Endothelial cell of umbilical vein (primary cell): ENCODE measurements around the gene GPRIN1. TPM values are rescaled to one million over a fixed set of nuclear protein-coding genes. Genes with fewer than 3 reads are reported as not detected.

Source experiments
- BruUV-seq: library from RNA; stranded (reverse); fragments of 400-500 nt; replicated peaks from 2 replicates; lab custom pipeline; 2021; lab: Mats Ljungman, UMichigan
- CTCF ChIA-PET: fragments of 300-600, 350-600 bp; sonication (Branson Sonifier 250); formaldehyde crosslinking; loops from one replicate; lab custom pipeline; 2021; ENCODE audit warnings: antibody characterized with exemption, inconsistent platforms; lab: Charles Lee
- POLR2A ChIA-PET: fragments of 300-600, 350-600 bp; sonication (Branson Sonifier 250); formaldehyde crosslinking; loops from one replicate; lab custom pipeline; 2021; ENCODE audit warnings: antibody characterized with exemption, inconsistent platforms; lab: Charles Lee
- DNase-seq: peaks from one replicate; pipeline ENCODE4 v3.0.0-alpha.2; 2011; ENCODE audit warnings: low read depth, low spot score
- FAIRE-seq: peaks from 2 replicates; lab custom pipeline; 2011; peaks lifted over from hg19 to GRCh38; lab: Jason Lieb, UNC
- H2AFZ ChIP-seq: 2 replicates; pipeline ENCODE4 v1.6.0; 2012; ENCODE audit warnings: low read depth, low read length, control low read depth, inconsistent platforms
- H3K27ac ChIP-seq: 2 replicates; pipeline ENCODE4 v1.5.1; 2011; ENCODE audit warnings: low read depth, mild to moderate bottlenecking, control low read depth, low read length, moderate library complexity; ENCODE audit not compliant: insufficient read depth
- H3K27me3 ChIP-seq, 2 experiments: 2 replicates each; pipeline versions ENCODE4 v1.6.0 to v1.6.1; 2011; ENCODE audit warnings: low read length in 2 of 2, mixed read lengths in 1 of 2; ENCODE audit not compliant: control insufficient read depth in 2 of 2, insufficient read depth in 2 of 2
- H3K36me3 ChIP-seq, 2 experiments: 2 replicates in 1 of 2; 3 replicates in 1 of 2; pipeline ENCODE4 v1.5.1; 2011; ENCODE audit warnings: low read length in 2 of 2, mild to moderate bottlenecking in 1 of 2, moderate library complexity in 1 of 2; ENCODE audit not compliant: control insufficient read depth in 2 of 2, insufficient read depth in 2 of 2; ENCODE audit errors: extremely low read depth in 1 of 2
- H3K4me1 ChIP-seq: 3 replicates; pipeline ENCODE4 v1.5.1; 2011; ENCODE audit warnings: mild to moderate bottlenecking, low read length; ENCODE audit not compliant: control insufficient read depth, insufficient read depth; ENCODE audit errors: extremely low read depth
- H3K4me2 ChIP-seq: 2 replicates; pipeline ENCODE4 v1.6.1; 2011; ENCODE audit warnings: low read length, control low read depth, mixed read lengths; ENCODE audit not compliant: insufficient read depth
- H3K4me3 ChIP-seq, 3 experiments: fragments of 200-600 bp in 1 of 3; sonication (generic), shearing (Covaris generic) in 1 of 3; replicated peaks in 1 of 3; 2 replicates each; pipeline ENCODE4 v1.5.1; 2011 to 2016; ENCODE audit warnings: control low read depth in 3 of 3, low read length in 3 of 3, mild to moderate bottlenecking in 2 of 3, inconsistent platforms in 1 of 3, low read depth in 1 of 3, moderate library complexity in 1 of 3; ENCODE audit not compliant: insufficient read depth in 1 of 3
- H3K79me2 ChIP-seq: 2 replicates; pipeline ENCODE4 v1.6.0; 2012; ENCODE audit warnings: low read length, inconsistent platforms; ENCODE audit not compliant: control insufficient read depth, insufficient read depth
- H3K9ac ChIP-seq: replicated peaks from 2 replicates; pipeline ENCODE3; 2011; ENCODE audit warnings: low read length, control low read depth; ENCODE audit not compliant: insufficient read depth; ENCODE audit errors: extremely low read depth
- H3K9me1 ChIP-seq: replicated peaks from 3 replicates; pipeline ENCODE4 v1.6.0; 2011; ENCODE audit warnings: mild to moderate bottlenecking, low read length; ENCODE audit not compliant: control insufficient read depth, insufficient read depth; ENCODE audit errors: extremely low read depth
- H3K9me3 ChIP-seq: replicated peaks from 2 replicates; pipeline ENCODE4 v1.5.1; 2012; ENCODE audit warnings: low read length, inconsistent platforms; ENCODE audit not compliant: control insufficient read depth, insufficient read depth
- H4K20me1 ChIP-seq: replicated peaks from 2 replicates; pipeline ENCODE3; 2011; ENCODE audit warnings: mild to moderate bottlenecking, low read length; ENCODE audit not compliant: control insufficient read depth, insufficient read depth; ENCODE audit errors: extremely low read depth
- CTCF ChIP-seq, 2 donors: IDR thresholded peaks; 1 replicate in 1 of 2; 2 replicates in 1 of 2; pipeline ENCODE4 v1.5.1; 2011; ENCODE audit warnings: low read length in 2 of 2, mild to moderate bottlenecking in 2 of 2, moderate library complexity in 2 of 2, control low read depth in 1 of 2, inconsistent platforms in 1 of 2, low read depth in 1 of 2; ENCODE audit not compliant: insufficient read depth in 1 of 2; ENCODE audit errors: extremely low read depth in 1 of 2
- EZH2 ChIP-seq: IDR thresholded peaks from 2 replicates; pipeline ENCODE4 v1.6.1; 2012; ENCODE audit warnings: borderline replicate concordance, low read depth, mild to moderate bottlenecking, moderate library complexity, low read length, inconsistent platforms; ENCODE audit not compliant: severe bottlenecking
- FOS ChIP-seq: IDR thresholded peaks from 2 replicates; pipeline ENCODE4 v1.6.1; 2011; ENCODE audit warnings: mild to moderate bottlenecking, low read length, moderate library complexity, borderline replicate concordance; ENCODE audit not compliant: insufficient read depth
- GATA2 ChIP-seq: IDR thresholded peaks from 2 replicates; pipeline ENCODE4 v1.7.0; 2011; ENCODE audit warnings: low read depth, mild to moderate bottlenecking, moderate library complexity, mixed read lengths, low read length; ENCODE audit not compliant: insufficient read length, insufficient read depth
- JUN ChIP-seq: IDR thresholded peaks from 2 replicates; pipeline ENCODE4 v1.6.1; 2011; ENCODE audit warnings: borderline replicate concordance, low read depth; ENCODE audit not compliant: insufficient read length, insufficient read depth
- MAX ChIP-seq: IDR thresholded peaks from 2 replicates; pipeline ENCODE4 v1.6.1; 2011; ENCODE audit not compliant: insufficient read depth, insufficient read length
- MYC ChIP-seq: IDR thresholded peaks from one replicate; pipeline ENCODE4 v1.6.1; 2011; ENCODE audit warnings: mild to moderate bottlenecking, low read depth, low read length
- POLR2A ChIP-seq: IDR thresholded peaks from 2 replicates; pipeline ENCODE4 v1.6.1; 2012; ENCODE audit warnings: low read depth, mild to moderate bottlenecking, control low read depth, low read length
- POLR2AphosphoS5 ChIP-seq: IDR thresholded peaks from 2 replicates; pipeline ENCODE4 v1.6.1; 2012; ENCODE audit warnings: low read depth, mild to moderate bottlenecking, control low read depth, low read length, moderate library complexity; ENCODE audit not compliant: insufficient read depth
- dilution Hi-C: fragments of 300-500 bp; cut with MboI; formaldehyde crosslinking; loops from one replicate; pipeline ENCODE4 v1.15.0; 2019; ENCODE audit warnings: low sequenced_read_pairs; ENCODE audit not compliant: extremely low pct_ligation_motif_present
- intact Hi-C: fragments of 100-400 bp; cut with micrococcal nuclease; formaldehyde crosslinking; loops from one replicate; pipeline ENCODE4 v1.10.0; 2022
- polyA plus RNA-seq, 4 experiments: library from polyadenylated mRNA; depleted of rRNA in 3 of 4; stranded (reverse) in 3 of 4; unstranded in 1 of 4; fragments of >200 nt; gene quantifications; 2 replicates each; pipeline versions ENCODE4 v1.2.1 to v1.2.3, GENCODE V29; 2011 to 2012; ENCODE audit warnings: missing spikeins in 1 of 4
- total RNA-seq: library from RNA; stranded (reverse); gene quantifications from 2 replicates; pipeline ENCODE4 v1.2.3, GENCODE V29; 2021

Gene GPRIN1
- total and polyA plus RNA-seq, 2 donors (not counting 3 experiments of a cell fraction or from before 2014, with no cell fraction given): 2.4 to 10.4 TPM

- no peak for FAIRE-seq
- H3K27me3 ChIP-seq: peaks cover 0 to 2% of the 10 kb centered on the region in 2 experiments
- no peaks in the 10 kb centered on the region for H3K9me3 ChIP-seq
- no TSS peak for BruUV-seq
- intact Hi-C loops (no loop called here), dilution Hi-C loops (no loop called here)
- no peaks in the 10 kb centered on the region for H3K79me2 ChIP-seq
- no peak overlapping the region for H3K4me3 ChIP-seq
- no peaks in the 10 kb centered on the region for H4K20me1 ChIP-seq
- H3K9ac ChIP-seq: no peak overlapping the region
- no peaks in the 10 kb centered on the region for H3K4me1 ChIP-seq
- H3K27ac ChIP-seq: no peak overlapping the region
- POLR2A ChIA-PET: no interaction called here
- H2AFZ ChIP-seq: no peak overlapping the region
- CTCF ChIA-PET: interaction anchor here (1.0 kb wide), 1 partner anchor 11 kb away, joined by 3 read pairs; no protein-coding TSS in a partner anchor
- no peak for TF ChIP-seq FOS
- no peak for TF ChIP-seq GATA2
- no peak for TF ChIP-seq POLR2A
- TF ChIP-seq POLR2AphosphoS5: no peak
- no peak for TF ChIP-seq MAX
- TF ChIP-seq MYC: no peak
- TF ChIP-seq CTCF (IDR thresholded peaks at IDR 0.05; ENCODE audit: extremely low read depth in 1 of 2, insufficient read depth in 1 of 2, low read depth in 1 of 2, low read length in 2 of 2): no peak
- no peak for TF ChIP-seq JUN
- no peak for TF ChIP-seq EZH2
- no peaks in the 10 kb centered on the region for H3K36me3 ChIP-seq
- no peaks in the 10 kb centered on the region for H3K9me1 ChIP-seq
- H3K4me2 ChIP-seq: no peak overlapping the region
- DNase-seq: no peak
These were observed 48.7 kb downstream of the GPRIN1 start for GRCh38 chr5:176561259-176561658.
